Caco-2 (cell line): Measurements from ENCODE around the gene ACAD9. TPM values are rescaled to one million over a fixed set of nuclear protein-coding genes. Genes with fewer than 3 reads are reported as not detected.
A peak's percentile ranks its signal among the peaks of the same experiment; 100 is the strongest.

Source experiments
- BruUV-seq: library from RNA; stranded (reverse); fragments of 400-500 nt; replicated peaks from 2 replicates; lab custom pipeline; 2021; lab: Mats Ljungman, UMichigan
- CTCF ChIA-PET: fragments of 300-600 bp; sonication (Branson Sonifier 250); formaldehyde crosslinking; loops from one replicate; lab custom pipeline; 2022; ENCODE audit warnings: antibody characterized with exemption; lab: Charles Lee
- POLR2A ChIA-PET: fragments of 300-600 bp; sonication (Branson Sonifier 250); formaldehyde crosslinking; loops from one replicate; lab custom pipeline; 2022; ENCODE audit warnings: antibody characterized with exemption; lab: Charles Lee
- DNase-seq, 2 experiments: peaks; one replicate each; pipeline versions ENCODE4 v3.0.0 to v3.0.0-alpha.2; 2020 to 2022
- H3K27me3 ChIP-seq: replicated peaks from 2 replicates; pipeline ENCODE4 v1.6.0; 2011; ENCODE audit warnings: low read length; ENCODE audit not compliant: control insufficient read depth, insufficient read depth
- H3K36me3 ChIP-seq: 2 replicates; pipeline ENCODE4 v1.5.1; 2011; ENCODE audit warnings: low read length; ENCODE audit not compliant: control insufficient read depth, insufficient read depth
- H3K4me1 ChIP-seq: fragments of 250-450 bp; sonication (Bioruptor Pico); 2 replicates; pipeline ENCODE4 v1.5.1; 2020; ENCODE audit warnings: mild to moderate bottlenecking
- H3K4me3 ChIP-seq: 2 replicates; pipeline ENCODE4 v1.5.1; 2011; ENCODE audit warnings: low read depth, mild to moderate bottlenecking, control low read depth, low read length
- H3K9me3 ChIP-seq: fragments of 250-450 bp; sonication (Bioruptor Pico); 2 replicates; pipeline ENCODE4 v1.5.1; 2020; ENCODE audit warnings: mild to moderate bottlenecking, moderate library complexity
- H3K27ac Mint-ChIP-seq: one replicate; pipeline ENCODE4 v1.8.0; 2022; ENCODE audit warnings: mixed read lengths; ENCODE audit not compliant: unreplicated experiment
- H3K27me3 Mint-ChIP-seq: one replicate; pipeline ENCODE4 v1.8.0; 2022; ENCODE audit warnings: mixed read lengths; ENCODE audit not compliant: insufficient read depth, unreplicated experiment
- H3K36me3 Mint-ChIP-seq: one replicate; pipeline ENCODE4 v1.8.0; 2022; ENCODE audit warnings: mild to moderate bottlenecking, mixed read lengths; ENCODE audit not compliant: insufficient read depth, unreplicated experiment
- H3K4me1 Mint-ChIP-seq: one replicate; pipeline ENCODE4 v1.8.0; 2022; ENCODE audit warnings: low read depth, mixed read lengths; ENCODE audit not compliant: unreplicated experiment
- H3K4me3 Mint-ChIP-seq: one replicate; pipeline ENCODE4 v1.8.0; 2022; ENCODE audit warnings: mild to moderate bottlenecking, moderate library complexity, mixed read lengths; ENCODE audit not compliant: unreplicated experiment
- H3K9me3 Mint-ChIP-seq: one replicate; pipeline ENCODE4 v1.8.0; 2022; ENCODE audit warnings: mixed read lengths; ENCODE audit not compliant: unreplicated experiment
- intact Hi-C: fragments of 100-400 bp; cut with micrococcal nuclease; formaldehyde crosslinking; loops from one replicate; pipeline ENCODE4 v1.10.0; 2022; ENCODE audit not compliant: unreplicated experiment
- total RNA-seq: library from RNA; stranded (reverse); gene quantifications from 2 replicates; pipeline ENCODE4 v1.2.3, GENCODE V29; 2022
- TF ChIP-seq, protein P1 (sequence below), 2 experiments: fragments of 200-600 bp in 1 of 2; IDR thresholded peaks; 1 replicate in 1 of 2; 2 replicates in 1 of 2; pipeline versions ENCODE4 v1.5.1 to v1.8.0; 2011 to 2022; ENCODE audit warnings: antibody characterized with exemption in 1 of 2, control low read depth in 1 of 2, inconsistent platforms in 1 of 2, low read depth in 1 of 2, low read length in 1 of 2, mild to moderate bottlenecking in 1 of 2, moderate library complexity in 1 of 2; ENCODE audit not compliant: insufficient read depth in 1 of 2, severe bottlenecking in 1 of 2, unreplicated experiment in 1 of 2

The ACAD9 gene
- total RNA-seq, 1 experiment from 2014 or later = 60.0 TPM

DNA sequence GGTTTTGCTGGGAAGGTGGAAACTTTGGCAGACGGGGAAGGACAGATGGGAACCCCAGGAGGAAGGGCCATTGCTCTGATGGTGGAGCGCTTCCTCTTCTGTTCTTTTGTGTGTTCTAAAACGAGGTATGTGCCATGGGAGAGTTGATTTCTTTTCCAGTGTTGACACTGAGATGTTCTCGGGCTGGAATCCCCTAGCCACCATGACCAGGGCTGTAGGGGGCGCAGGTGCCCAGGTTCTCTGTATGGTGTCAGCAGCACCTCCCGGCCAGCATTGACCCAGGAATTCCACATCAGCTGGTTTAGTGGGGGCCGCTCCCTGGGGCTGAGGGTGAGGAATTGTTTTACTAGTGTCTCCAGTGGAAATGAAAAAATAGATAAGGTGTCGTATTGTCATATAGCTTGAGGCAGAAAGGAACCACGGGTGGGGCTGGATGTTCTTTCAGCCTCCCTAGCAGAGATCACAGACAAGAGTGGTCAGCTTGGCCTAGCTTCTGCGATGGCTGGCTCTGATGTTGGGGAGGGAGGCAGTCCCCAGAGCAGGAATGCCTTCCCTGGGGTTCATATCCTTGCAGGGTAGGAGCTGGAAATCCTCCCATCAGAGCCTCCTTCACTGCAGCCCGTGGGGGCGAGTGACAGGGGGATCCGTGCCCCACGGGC lies 34.2 kb upstream of the ACAD9 start:
- Mint-ChIP-seq H3K9me3 (peaks cover 13% of the 10 kb centered on the region), H3K4me1 (no peaks in the 10 kb centered on the region), H3K36me3 (peaks cover 3% of the 10 kb centered on the region), H3K4me3 (no peak overlapping the region), H3K27ac (no peak overlapping the region), H3K27me3 (no peaks in the 10 kb centered on the region)
- no peaks in the 10 kb centered on the region for H3K9me3 ChIP-seq
- no peak for DNase-seq
- no TSS peak for BruUV-seq
- intact Hi-C loops = no loop called here
- no peaks in the 10 kb centered on the region for H3K4me1 ChIP-seq
- H3K27me3 ChIP-seq = no peaks in the 10 kb centered on the region
- H3K4me3 ChIP-seq = no peak overlapping the region
- ChIA-PET POLR2A (no interaction called here), CTCF (interaction anchor here (1.3 kb wide), 1 partner anchor 165 kb away, joined by 4 read pairs; no protein-coding TSS in a partner anchor)
- TF ChIP-seq, protein P1, sequence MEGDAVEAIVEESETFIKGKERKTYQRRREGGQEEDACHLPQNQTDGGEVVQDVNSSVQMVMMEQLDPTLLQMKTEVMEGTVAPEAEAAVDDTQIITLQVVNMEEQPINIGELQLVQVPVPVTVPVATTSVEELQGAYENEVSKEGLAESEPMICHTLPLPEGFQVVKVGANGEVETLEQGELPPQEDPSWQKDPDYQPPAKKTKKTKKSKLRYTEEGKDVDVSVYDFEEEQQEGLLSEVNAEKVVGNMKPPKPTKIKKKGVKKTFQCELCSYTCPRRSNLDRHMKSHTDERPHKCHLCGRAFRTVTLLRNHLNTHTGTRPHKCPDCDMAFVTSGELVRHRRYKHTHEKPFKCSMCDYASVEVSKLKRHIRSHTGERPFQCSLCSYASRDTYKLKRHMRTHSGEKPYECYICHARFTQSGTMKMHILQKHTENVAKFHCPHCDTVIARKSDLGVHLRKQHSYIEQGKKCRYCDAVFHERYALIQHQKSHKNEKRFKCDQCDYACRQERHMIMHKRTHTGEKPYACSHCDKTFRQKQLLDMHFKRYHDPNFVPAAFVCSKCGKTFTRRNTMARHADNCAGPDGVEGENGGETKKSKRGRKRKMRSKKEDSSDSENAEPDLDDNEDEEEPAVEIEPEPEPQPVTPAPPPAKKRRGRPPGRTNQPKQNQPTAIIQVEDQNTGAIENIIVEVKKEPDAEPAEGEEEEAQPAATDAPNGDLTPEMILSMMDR (IDR thresholded peaks at IDR 0.05; ENCODE audit: insufficient read depth in 1 of 2, low read depth in 1 of 2, low read length in 1 of 2, severe bottlenecking in 1 of 2, unreplicated experiment in 1 of 2) = peak in 1 of 2 experiments; percentile 7
- no peaks in the 10 kb centered on the region for H3K36me3 ChIP-seq

DNA sequence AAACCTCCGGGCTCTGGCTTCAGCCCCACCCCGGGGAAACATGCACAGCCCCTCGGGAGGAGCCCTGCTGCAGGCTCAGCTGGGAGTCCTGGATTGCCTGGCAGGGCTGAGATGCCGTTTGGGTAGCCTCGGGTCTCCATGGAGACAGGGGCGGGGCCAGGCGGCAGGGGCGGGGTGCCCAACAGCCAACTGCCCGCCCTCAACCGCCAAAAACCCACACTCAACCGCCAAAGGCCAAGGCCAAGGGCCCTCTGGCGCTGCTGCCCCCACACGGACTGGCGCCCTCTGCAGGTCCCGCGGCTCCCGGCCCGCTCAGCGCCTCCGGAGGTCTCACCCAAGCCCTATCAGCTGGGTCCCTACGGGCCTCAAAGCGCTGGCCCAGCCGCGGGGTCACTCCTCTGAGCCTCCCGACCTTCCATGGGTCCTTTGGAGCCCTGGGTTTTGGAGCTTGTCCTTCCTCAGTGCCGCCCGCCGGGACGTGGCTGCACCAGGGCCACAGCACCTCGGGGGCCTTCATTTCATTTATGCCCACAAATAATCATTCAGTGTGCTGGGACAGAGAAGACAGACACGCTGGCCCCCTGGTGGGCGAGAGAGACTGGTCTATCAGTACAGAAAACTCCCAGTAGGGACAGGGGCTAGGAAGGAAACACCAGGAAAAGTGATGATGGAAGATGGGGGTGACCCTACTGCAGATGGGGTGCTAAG lies 33.5 kb upstream of the ACAD9 start:
- no peak overlapping the region for H3K4me3 ChIP-seq
- POLR2A ChIA-PET = no interaction called here
- DNase-seq = peak in 1 of 2 experiments; percentile 33
- Mint-ChIP-seq H3K4me3 (no peak overlapping the region), H3K36me3 (no peaks in the 10 kb centered on the region), H3K9me3 (peaks cover 7% of the 10 kb centered on the region), H3K27ac (no peak overlapping the region), H3K4me1 (no peaks in the 10 kb centered on the region), H3K27me3 (no peaks in the 10 kb centered on the region)
- no peaks in the 10 kb centered on the region for H3K36me3 ChIP-seq
- H3K4me1 ChIP-seq = no peaks in the 10 kb centered on the region
- no TSS peak for BruUV-seq
- CTCF ChIA-PET = no interaction called here
- TF ChIP-seq, protein P1 (IDR thresholded peaks at IDR 0.05; ENCODE audit: insufficient read depth in 1 of 2, low read depth in 1 of 2, low read length in 1 of 2, severe bottlenecking in 1 of 2, unreplicated experiment in 1 of 2) = peak in 1 of 2 experiments; percentile 37
- intact Hi-C loops = no loop called here
- H3K9me3 ChIP-seq = no peaks in the 10 kb centered on the region
- H3K27me3 ChIP-seq = no peaks in the 10 kb centered on the region

DNA sequence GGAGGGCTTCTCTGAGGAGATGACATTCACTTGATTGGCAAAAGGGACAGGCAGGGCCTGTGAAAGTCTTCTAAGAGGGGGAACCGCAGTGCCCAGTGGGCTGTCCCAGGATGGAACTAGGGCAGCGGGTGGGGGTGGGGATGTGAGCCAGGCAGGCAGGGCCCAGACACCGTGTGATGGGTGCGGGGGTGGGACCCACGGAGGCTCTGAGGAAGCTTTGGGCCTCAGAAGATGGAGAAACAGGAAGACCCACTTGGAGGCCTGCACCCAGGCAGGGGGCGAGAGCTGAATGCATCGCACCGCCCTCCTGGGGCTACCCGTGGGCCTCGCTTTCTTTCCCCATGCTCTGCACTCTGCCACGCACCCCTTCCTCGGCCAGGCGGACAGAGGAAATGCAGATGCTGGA lies 32.9 kb upstream of the ACAD9 start:
- ChIA-PET CTCF (interaction anchor here (0.7 kb wide), 1 partner anchor 31 kb away, joined by 6 read pairs; no protein-coding TSS in a partner anchor), POLR2A (no interaction called here)
- TF ChIP-seq, protein P1 (IDR thresholded peaks at IDR 0.05; ENCODE audit: insufficient read depth in 1 of 2, low read depth in 1 of 2, low read length in 1 of 2, severe bottlenecking in 1 of 2, unreplicated experiment in 1 of 2) = no peak
- no peak for DNase-seq
- no peaks in the 10 kb centered on the region for H3K27me3 Mint-ChIP-seq
- no peaks in the 10 kb centered on the region for H3K4me1 Mint-ChIP-seq
- no peak overlapping the region for H3K4me3 Mint-ChIP-seq
- no peaks in the 10 kb centered on the region for H3K36me3 ChIP-seq
- H3K9me3 Mint-ChIP-seq = peaks cover under 1% of the 10 kb centered on the region
- H3K4me1 ChIP-seq = no peaks in the 10 kb centered on the region
- BruUV-seq = no TSS peak
- H3K4me3 ChIP-seq = no peak overlapping the region
- no peaks in the 10 kb centered on the region for H3K27me3 ChIP-seq
- H3K9me3 ChIP-seq = no peaks in the 10 kb centered on the region
- H3K36me3 Mint-ChIP-seq = no peaks in the 10 kb centered on the region
- intact Hi-C loops = no loop called here
- H3K27ac Mint-ChIP-seq = no peak overlapping the region
